Peyer's patch (tissue), 4 donors: ENCODE results near the gene MDFI.

ENCODE experiments used
- POLR2A ChIP-seq, 2 donors: fragments of 450-650 bp; IDR thresholded peaks; one replicate each; pipeline ENCODE4 v1.5.1; 2017; ENCODE audit warnings: antibody characterized with exemption in 2 of 2, mild to moderate bottlenecking in 2 of 2, moderate library complexity in 2 of 2
- TF ChIP-seq, protein P1 (sequence below), 6 experiments: fragments of 450-650 bp in 4 of 6; fragments of 200-600 bp in 2 of 6; sonication (generic) in 1 of 6; IDR thresholded peaks; one replicate each; pipeline ENCODE4 v1.5.1; 2017 to 2019; ENCODE audit warnings: antibody characterized with exemption in 6 of 6, mild to moderate bottlenecking in 3 of 6, moderate library complexity in 1 of 6

DNA sequence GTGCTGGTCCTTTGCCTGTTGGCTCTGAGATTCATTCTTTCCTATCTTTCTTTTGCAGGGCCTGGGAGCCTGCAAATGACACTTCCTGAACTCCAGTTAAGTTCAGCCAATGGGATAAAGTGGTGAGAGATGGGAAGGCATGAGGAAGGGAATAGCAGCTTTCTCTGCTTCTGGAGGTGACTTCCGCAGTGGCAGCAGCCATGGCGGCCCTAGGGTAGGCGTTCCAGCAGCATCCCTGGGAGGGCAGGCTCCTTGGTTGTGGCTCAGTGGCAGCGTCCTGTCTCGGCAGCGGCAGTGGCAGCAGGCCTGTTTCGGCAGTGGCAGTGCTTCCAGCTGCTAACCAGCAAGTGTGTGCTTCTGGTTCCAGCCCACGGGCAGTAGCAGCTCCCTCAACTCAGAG is 7.3 kb upstream of the MDFI start:
- TF ChIP-seq, protein P1, sequence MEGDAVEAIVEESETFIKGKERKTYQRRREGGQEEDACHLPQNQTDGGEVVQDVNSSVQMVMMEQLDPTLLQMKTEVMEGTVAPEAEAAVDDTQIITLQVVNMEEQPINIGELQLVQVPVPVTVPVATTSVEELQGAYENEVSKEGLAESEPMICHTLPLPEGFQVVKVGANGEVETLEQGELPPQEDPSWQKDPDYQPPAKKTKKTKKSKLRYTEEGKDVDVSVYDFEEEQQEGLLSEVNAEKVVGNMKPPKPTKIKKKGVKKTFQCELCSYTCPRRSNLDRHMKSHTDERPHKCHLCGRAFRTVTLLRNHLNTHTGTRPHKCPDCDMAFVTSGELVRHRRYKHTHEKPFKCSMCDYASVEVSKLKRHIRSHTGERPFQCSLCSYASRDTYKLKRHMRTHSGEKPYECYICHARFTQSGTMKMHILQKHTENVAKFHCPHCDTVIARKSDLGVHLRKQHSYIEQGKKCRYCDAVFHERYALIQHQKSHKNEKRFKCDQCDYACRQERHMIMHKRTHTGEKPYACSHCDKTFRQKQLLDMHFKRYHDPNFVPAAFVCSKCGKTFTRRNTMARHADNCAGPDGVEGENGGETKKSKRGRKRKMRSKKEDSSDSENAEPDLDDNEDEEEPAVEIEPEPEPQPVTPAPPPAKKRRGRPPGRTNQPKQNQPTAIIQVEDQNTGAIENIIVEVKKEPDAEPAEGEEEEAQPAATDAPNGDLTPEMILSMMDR (IDR thresholded peaks at IDR 0.05), result no peak
- no peak for TF ChIP-seq POLR2A (IDR thresholded peaks at IDR 0.05)
